GM12873 (cell line): ENCODE data around the gene NSMCE3.

Experiments
- CTCF ChIP-seq: IDR thresholded peaks from 2 replicates; pipeline ENCODE4 v1.5.1; 2012; ENCODE audit warnings: low read depth, mild to moderate bottlenecking, moderate library complexity, low read length, control low read depth; ENCODE audit not compliant: insufficient read depth; ENCODE audit errors: missing control alignments

NSMCE3 gene

GRCh38 chr15:29270169-29270955 lies 740 bp upstream of the NSMCE3 start:
- no peak for TF ChIP-seq CTCF

- no peak for TF ChIP-seq CTCF
Observed at GRCh38 chr15:29268706-29269484, 727 bp downstream of the NSMCE3 start.

GRCh38 chr15:29266052-29266582 lies 3.5 kb downstream of the NSMCE3 start:
- no peak for TF ChIP-seq CTCF

- TF ChIP-seq CTCF, result no peak
Observed at GRCh38 chr15:29263289-29263688, 6.3 kb downstream of the NSMCE3 start.

GRCh38 chr15:29262738-29263137 lies 6.9 kb downstream of the NSMCE3 start:
- no peak for TF ChIP-seq CTCF

GRCh38 chr15:29260896-29261295 lies 8.7 kb downstream of the NSMCE3 start:
- TF ChIP-seq CTCF, result no peak

GRCh38 chr15:29259233-29259632 lies 10.4 kb downstream of the NSMCE3 start:
- TF ChIP-seq CTCF, result no peak
